GM18517 (cell line): ENCODE measurements around the gene MAGEA1.
"Not testable (repeated sequence)": the region's sequence is repeated elsewhere in the genome, so short reads cannot be mapped to it uniquely, and the experiment has no call there.

Experiments
- ATAC-seq: cut with Tn5 transposase; IDR thresholded peaks from one replicate; pipeline ENCODE4 v1.9.1; 2021; ENCODE audit warnings: mild to moderate bottlenecking, moderate library complexity; ENCODE audit not compliant: unreplicated experiment

MAGEA1 gene

GRCh38 chrX:153179131-153179530 is at the start of gene MAGEA1:
Gene MAGEA1, plus strand, starts transcription at chrX:153179284. Its CDS starts 3,106 bp downstream, at chrX:153182390.
- no peak for ATAC-seq

GRCh38 chrX:153132924-153133323 is 46.2 kb upstream of the MAGEA1 start:
- ATAC-seq, result not testable (repeated sequence)

- ATAC-seq, result not testable (repeated sequence)
Measured at GRCh38 chrX:153139074-153139473, 40.0 kb upstream of the MAGEA1 start.

DNA sequence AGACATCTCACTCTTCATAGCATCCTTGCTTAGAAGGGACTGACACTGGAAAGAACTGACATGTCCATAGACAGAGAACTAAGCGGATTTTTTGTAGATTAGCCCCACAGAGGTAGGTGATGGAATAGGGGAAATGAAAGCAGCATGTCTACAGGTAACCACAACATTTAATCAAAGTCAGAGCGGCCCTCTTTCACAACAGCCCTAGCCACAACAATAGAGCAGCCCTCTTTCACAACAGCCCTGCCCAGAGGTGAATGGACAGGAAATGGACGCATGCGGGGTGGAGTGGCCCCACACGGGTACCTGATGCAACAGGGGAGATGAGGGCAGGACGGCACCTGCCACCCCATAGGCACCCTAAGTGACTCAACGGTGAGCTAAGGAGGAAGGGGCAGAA is 32.8 kb upstream of the MAGEA1 start:
- not testable (repeated sequence) for ATAC-seq

DNA sequence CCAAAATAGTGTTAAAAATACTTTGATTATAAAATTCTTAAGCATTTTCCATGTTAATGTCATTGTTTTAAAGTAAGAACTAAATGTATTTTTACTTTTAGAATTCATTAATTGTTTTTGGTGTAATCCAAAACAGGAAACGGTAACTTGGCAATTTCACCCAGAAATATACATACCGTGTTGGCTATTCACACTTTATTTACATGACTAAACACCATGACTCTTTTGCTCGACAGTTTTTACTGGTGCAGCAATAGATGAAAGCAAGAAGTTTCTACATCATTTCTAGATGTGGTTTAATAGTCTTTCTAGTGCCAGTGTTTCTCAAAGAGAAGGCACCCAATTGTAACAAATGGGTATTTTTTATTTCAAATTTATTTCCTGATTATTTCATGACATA is 25.6 kb upstream of the MAGEA1 start:
- ATAC-seq, result no peak

- ATAC-seq, result no peak
Measured at GRCh38 chrX:153157450-153157849, 21.6 kb upstream of the MAGEA1 start.

DNA sequence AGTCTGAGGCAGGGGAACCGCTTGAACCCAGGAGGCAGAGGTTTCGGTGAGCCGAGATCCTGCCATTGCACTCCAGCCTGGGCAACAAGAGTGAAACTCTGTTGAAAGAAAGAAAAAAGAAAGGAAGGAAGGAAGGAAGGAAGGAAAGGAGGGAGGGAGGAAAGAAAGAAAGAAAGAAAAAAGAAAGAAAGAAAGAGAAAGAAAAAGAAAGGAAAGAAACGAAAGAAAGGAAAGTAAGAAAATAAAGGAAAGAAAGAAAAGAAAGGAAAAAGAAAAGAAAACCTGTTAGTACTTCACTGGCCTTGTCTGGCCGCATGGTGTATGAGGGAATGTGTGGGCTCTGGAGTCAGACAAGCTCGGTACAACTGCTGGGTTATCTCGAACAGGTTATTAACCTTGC is 20.8 kb upstream of the MAGEA1 start:
- ATAC-seq, result no peak

GRCh38 chrX:153161952-153162351 is 17.1 kb upstream of the MAGEA1 start:
- ATAC-seq, result no peak

DNA sequence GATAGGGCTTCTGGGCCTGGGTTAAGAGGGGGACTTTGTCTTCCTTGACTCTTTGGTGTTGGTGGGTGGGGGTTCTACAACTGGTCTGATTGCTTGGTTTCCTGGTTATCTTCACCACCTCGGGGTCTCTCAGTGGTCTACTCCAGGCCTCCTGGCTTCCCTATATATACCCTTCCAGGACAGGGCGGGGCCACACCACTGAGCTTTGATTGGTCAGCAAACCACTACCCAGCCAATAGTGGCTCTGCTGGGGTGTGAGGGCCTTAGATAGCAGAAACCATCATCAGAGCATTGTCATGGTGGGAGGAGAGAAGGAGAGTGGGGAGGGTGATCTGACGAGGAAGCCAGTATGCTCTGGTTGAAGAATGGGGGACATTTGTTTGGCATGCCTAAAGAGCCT is 14.4 kb upstream of the MAGEA1 start:
- no peak for ATAC-seq

- ATAC-seq, result not testable (repeated sequence)
Measured at GRCh38 chrX:153168423-153168822, 10.7 kb upstream of the MAGEA1 start.

- ATAC-seq, result no peak
Measured at GRCh38 chrX:153181822-153182221, 2.7 kb downstream of the MAGEA1 start.

DNA sequence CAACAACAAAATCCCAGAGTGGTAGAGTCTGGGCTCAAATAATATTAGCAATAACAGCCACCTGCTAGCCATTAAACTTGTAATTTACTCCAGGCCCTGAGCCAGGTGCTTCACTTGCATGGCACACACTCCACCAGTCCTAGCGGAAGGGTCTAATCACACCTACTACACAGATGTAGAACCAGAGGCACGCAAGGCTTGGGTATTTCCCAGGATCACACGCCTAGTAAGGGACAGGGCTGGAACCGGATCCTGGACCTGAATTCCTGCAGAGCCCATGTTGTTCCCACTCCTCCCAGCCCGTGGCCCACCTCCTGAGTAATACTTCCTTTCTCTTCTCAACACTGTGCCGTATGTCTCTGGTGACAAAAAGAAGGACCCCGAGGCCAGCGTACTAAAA is 5.7 kb downstream of the MAGEA1 start:
- ATAC-seq, result no peak

GRCh38 chrX:153190381-153190780 is 11.3 kb downstream of the MAGEA1 start:
- no peak for ATAC-seq

DNA sequence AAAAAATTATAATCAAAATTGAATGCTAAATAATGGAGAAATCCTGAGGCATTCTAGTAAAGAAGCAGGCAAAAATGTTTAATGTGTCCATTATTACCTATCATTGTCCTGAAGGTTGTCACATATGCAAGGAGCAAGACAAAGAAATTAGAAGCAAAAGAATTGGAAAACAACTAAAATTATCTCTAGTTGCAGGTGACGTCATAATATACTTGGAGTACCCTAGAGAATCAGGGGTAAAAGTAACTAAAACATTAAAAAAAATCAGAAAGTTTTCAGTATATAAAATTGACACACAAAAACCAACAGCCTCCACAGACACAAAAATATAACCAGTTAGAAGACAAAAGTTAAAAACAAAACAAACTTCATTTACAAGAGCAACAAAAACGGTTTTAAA is 21.4 kb downstream of the MAGEA1 start:
- ATAC-seq, result no peak

DNA sequence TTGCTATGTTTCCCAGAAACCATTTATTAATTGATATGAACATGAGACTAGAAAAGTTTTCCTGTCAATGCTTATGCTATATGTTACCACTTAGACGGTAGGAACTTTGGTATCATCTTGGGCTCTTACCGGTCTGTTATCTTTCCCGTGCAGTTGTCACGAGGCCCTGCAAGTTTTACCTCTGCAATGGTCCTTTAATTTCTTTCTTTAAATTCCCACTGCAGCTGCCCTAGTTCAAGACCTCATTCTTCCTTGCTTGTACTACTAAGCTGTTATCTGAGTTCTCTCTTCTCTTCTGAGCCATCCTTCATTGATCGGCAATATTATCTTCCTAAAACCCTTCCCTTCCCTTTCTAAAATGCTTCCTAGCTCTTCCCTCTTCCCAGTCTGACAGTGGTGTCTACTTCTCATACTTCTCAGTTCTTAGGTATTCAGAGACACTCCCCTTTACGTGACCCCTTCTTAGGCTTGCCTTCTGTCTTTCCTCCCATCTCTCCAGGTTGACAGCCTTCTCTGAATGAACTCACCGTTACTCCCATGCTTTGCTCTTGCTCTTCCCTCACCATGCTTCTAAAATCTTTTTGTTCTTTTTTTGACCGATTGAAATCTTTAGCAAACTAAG is 27.5 kb downstream of the MAGEA1 start:
- ATAC-seq, result no peak

- ATAC-seq, result no peak
Measured at GRCh38 chrX:153209347-153209746, 30.3 kb downstream of the MAGEA1 start.

GRCh38 chrX:153214934-153215333 is 35.9 kb downstream of the MAGEA1 start:
- ATAC-seq, result peak; percentile 66

- ATAC-seq, result no peak
Measured at GRCh38 chrX:153216926-153217325, 37.8 kb downstream of the MAGEA1 start.

- ATAC-seq, result no peak
Measured at GRCh38 chrX:153225438-153226098, 46.5 kb downstream of the MAGEA1 start.

DNA sequence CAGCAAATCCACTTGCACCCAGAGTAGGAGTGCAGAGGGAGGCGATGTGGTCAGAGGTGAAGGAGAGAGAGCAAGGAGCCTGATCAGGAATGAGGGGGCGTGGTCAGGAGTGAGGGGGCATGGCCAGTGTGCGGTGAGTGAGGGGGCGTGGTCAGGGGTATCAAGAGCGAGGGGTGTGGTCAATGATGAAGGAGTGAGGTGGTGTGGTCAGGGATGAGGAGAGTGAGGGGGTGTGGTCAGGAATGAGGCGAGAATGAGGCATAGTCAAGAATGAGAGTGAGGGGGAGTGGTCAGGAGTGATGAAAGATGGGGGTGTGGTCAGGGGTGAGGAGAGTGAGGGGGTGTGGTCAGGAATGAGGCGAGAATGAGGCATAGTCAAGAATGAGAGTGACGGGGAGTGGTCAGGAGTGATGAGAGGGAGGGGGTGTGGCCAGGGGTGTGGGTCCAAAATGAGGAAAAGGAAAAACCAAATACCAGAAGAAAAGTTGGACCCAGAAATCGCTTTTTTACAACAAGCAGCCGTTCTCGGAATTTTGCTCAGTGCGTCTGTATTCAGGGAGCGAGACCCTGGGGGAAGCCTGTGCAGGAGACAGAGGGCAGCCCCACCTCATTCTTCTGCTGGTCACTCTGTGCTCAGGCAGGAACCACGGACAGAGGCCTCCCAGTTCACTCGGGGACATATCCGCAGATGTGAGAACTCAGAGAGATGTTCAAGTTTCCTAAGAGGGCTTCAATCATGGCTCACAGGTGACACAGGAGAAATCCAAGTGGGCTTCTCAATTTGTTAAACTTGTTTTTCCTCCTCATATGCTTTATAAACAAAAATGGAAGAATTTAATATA is 47.5 kb downstream of the MAGEA1 start:
- no peak for ATAC-seq
